CD8-positive, alpha-beta memory T cell (primary cell): ENCODE measurements around the gene PIK3IP1. TPM values are rescaled to one million over a fixed set of nuclear protein-coding genes. Genes with fewer than 3 reads are reported as not detected.
A peak's percentile ranks its signal among the peaks of the same experiment; 100 is the strongest.

Source experiments
- CTCF ChIA-PET: fragments of 350-600 bp; sonication (Branson Sonifier 250); formaldehyde crosslinking; loops from one replicate; lab custom pipeline; 2021; ENCODE audit warnings: antibody characterized with exemption; lab: Charles Lee
- POLR2A ChIA-PET: fragments of 350-600 bp; sonication (Branson Sonifier 250); formaldehyde crosslinking; loops from one replicate; lab custom pipeline; 2021; ENCODE audit warnings: antibody characterized with exemption; lab: Charles Lee
- DNase-seq, 5 donors: peaks; one replicate each; pipeline versions ENCODE4 v3.0.0 to v3.0.0-alpha.2; 2020 to 2022; ENCODE audit warnings: mixed read lengths in 1 of 5
- H3K27ac ChIP-seq: one replicate; pipeline ENCODE4 v1.7.0; 2013; ENCODE audit warnings: low read depth, mild to moderate bottlenecking, low read length, moderate library complexity
- H3K27me3 ChIP-seq: 2 replicates; pipeline ENCODE4 v1.7.0; 2013; ENCODE audit warnings: low read length, mild to moderate bottlenecking; ENCODE audit not compliant: insufficient read depth, poor library complexity, severe bottlenecking
- H3K36me3 ChIP-seq: 2 replicates; pipeline ENCODE4 v1.7.0; 2013; ENCODE audit warnings: mild to moderate bottlenecking, low read length, moderate library complexity; ENCODE audit not compliant: insufficient read depth
- H3K4me1 ChIP-seq: 2 replicates; pipeline ENCODE4 v1.7.0; 2013; ENCODE audit warnings: mild to moderate bottlenecking, low read length, moderate library complexity; ENCODE audit not compliant: insufficient read depth
- H3K4me3 ChIP-seq: 2 replicates; pipeline ENCODE4 v1.7.0; 2013; ENCODE audit warnings: mild to moderate bottlenecking, low read length
- H3K9me3 ChIP-seq: 2 replicates; pipeline ENCODE4 v1.7.0; 2013; ENCODE audit warnings: mild to moderate bottlenecking, low read length
- H3K27ac Mint-ChIP-seq, 8 donors: one replicate each; pipeline ENCODE4 v1.8.0; 2020 to 2021; ENCODE audit warnings: mixed read lengths in 8 of 8, mild to moderate bottlenecking in 6 of 8, inconsistent platforms in 3 of 8, moderate library complexity in 3 of 8
- H3K27me3 Mint-ChIP-seq, 2 donors: one replicate each; pipeline ENCODE4 v1.8.0; 2020 to 2021; ENCODE audit warnings: mixed read lengths in 2 of 2, mild to moderate bottlenecking in 1 of 2, moderate library complexity in 1 of 2
- H3K36me3 Mint-ChIP-seq, 3 donors: one replicate each; pipeline ENCODE4 v1.8.0; 2020 to 2021; ENCODE audit warnings: mixed read lengths in 3 of 3, inconsistent platforms in 1 of 3, mild to moderate bottlenecking in 1 of 3
- H3K4me1 Mint-ChIP-seq, 3 donors: one replicate each; pipeline ENCODE4 v1.8.0; 2020 to 2021; ENCODE audit warnings: mixed read lengths in 3 of 3, inconsistent platforms in 1 of 3, mild to moderate bottlenecking in 1 of 3
- H3K4me3 Mint-ChIP-seq, 7 donors: one replicate each; pipeline ENCODE4 v1.8.0; 2020 to 2021; ENCODE audit warnings: mixed read lengths in 7 of 7, mild to moderate bottlenecking in 6 of 7, moderate library complexity in 4 of 7, inconsistent platforms in 2 of 7
- H3K9me3 Mint-ChIP-seq, 5 donors: one replicate each; pipeline ENCODE4 v1.8.0; 2020 to 2022; ENCODE audit warnings: mixed read lengths in 5 of 5, mild to moderate bottlenecking in 3 of 5, moderate library complexity in 2 of 5, inconsistent platforms in 1 of 5
- polyA plus RNA-seq: library from polyadenylated mRNA; unstranded; fragments of 300-500 nt; fragmentation: Illumina TruSeq; gene quantifications from one replicate; pipeline ENCODE4 v1.2.3, GENCODE V29; 2021
- total RNA-seq, 2 experiments: library from RNA; stranded (reverse); gene quantifications; one replicate each; pipeline ENCODE4 v1.2.3, GENCODE V29; 2021

Gene PIK3IP1
- total and polyA plus RNA-seq, 3 experiments from 2014 or later: 32.2 to 350 (median 35.3) TPM

DNA sequence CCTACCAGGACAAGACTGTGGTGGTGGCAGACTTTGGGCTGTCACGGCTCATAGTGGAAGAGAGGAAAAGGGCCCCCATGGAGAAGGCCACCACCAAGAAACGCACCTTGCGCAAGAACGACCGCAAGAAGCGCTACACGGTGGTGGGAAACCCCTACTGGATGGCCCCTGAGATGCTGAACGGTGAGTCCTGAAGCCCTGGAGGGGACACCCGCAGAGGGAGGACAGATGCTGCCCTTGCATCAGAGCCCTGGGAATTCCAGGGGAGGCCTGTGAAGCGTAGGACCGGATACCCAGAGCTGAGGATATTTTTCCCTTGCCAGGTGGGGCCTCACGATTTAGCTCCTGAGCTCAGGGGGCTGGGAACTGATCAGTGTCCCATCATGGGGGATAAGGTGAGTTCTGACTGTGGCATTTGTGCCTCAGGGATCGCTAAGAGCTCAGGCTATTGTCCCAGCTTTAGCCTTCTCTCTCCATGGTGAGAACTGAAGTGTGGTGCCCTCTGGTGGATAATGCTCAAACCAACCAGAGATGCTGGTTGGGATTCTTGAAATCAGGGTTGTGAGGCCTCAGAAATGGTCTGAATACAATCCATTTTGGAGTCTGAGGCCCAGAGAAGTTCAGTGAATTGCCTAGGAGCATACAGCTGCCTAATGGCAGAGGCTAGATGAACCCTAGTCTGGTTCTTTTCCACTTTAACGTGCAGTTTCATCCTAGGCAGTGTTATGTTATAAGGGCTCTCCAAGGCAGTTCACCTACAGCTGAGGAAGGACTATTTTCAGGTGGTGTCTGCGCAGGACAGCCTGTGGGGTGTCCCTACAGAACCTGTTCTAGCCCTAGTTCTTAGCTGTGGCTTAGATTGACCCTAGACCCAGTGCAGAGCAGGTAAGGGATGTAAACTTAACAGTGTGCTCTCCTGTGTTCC is 19.5 kb downstream of the PIK3IP1 start:
- H3K27ac Mint-ChIP-seq: peak overlapping the region; percentile 55 to 95 (median 80)

DNA sequence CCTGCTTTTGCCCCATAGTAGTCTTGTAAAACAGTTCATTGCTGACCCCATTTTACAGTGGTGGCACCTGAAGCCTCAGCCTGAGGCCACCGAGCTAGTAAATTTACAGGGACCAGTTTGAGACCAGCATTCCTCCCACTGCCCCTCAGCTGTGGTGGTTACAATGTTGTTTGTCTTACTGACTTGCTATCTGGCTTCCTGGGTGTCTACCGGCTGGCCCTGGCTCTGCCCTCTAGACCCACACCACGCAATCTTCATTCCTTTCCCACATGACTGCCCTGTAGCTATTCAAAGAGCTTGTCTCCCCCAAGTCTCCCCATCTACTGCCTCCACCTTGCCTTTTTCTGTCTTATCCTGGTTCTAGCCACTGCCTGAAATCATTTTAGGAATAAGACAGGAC is 20.8 kb downstream of the PIK3IP1 start:
- Mint-ChIP-seq H3K4me1 (peaks cover 34 to 50% (median 35%) of the 10 kb centered on the region in 3 donors), H3K4me3 (peak overlapping the region in 3 of 7 donors; percentile 6 to 64 (median 50)), H3K36me3 (peaks cover 4 to 64% (median 11%) of the 10 kb centered on the region in 3 donors), H3K27ac (peak overlapping the region; percentile 64 to 93 (median 76)), H3K27me3 (no peaks in the 10 kb centered on the region), H3K9me3 (no peaks in the 10 kb centered on the region)
- H3K4me1 ChIP-seq: peaks cover 29% of the 10 kb centered on the region
- H3K27me3 ChIP-seq: no peaks in the 10 kb centered on the region
- POLR2A ChIA-PET: interaction anchor here (0.8 to 5.8 kb wide), 2 partner anchors 15 to 19 kb away, joined by 3 to 30 read pairs; no protein-coding TSS in a partner anchor
- no peak overlapping the region for H3K4me3 ChIP-seq
- no peaks in the 10 kb centered on the region for H3K9me3 ChIP-seq
- CTCF ChIA-PET: interaction anchor here (0.8 to 5.1 kb wide), 12 partner anchors 8 to 163 kb away, joined by 3 to 55 read pairs (median 9); partner anchors contain the start of genes LIMK2, PIK3IP1 and SELENOM
- no peak for DNase-seq
- peaks cover 4% of the 10 kb centered on the region for H3K36me3 ChIP-seq
- no peak overlapping the region for H3K27ac ChIP-seq

More for the DNA sequence above, 19.5 kb downstream of the PIK3IP1 start:
- peaks cover 41 to 61% (median 43%) of the 10 kb centered on the region in 3 donors for H3K4me1 Mint-ChIP-seq
- H3K4me3 ChIP-seq: no peak overlapping the region
- H3K4me3 Mint-ChIP-seq: no peak overlapping the region
- no peaks in the 10 kb centered on the region for H3K27me3 Mint-ChIP-seq
- peaks cover 39% of the 10 kb centered on the region for H3K4me1 ChIP-seq
- peaks cover 4% of the 10 kb centered on the region for H3K36me3 ChIP-seq
- peak in 3 of 5 donors; percentile 38 to 63 (median 57) for DNase-seq
- H3K9me3 Mint-ChIP-seq: no peaks in the 10 kb centered on the region
- ChIA-PET CTCF (interaction anchor here (0.7 to 5.1 kb wide), 26 partner anchors 10 to 389 kb away, joined by 3 to 55 read pairs (median 5); partner anchors contain the start of genes LIMK2, PIK3IP1, SELENOM and SMTN), POLR2A (interaction anchor here (0.6 to 5.8 kb wide), 10 partner anchors 9 to 208 kb away, joined by 3 to 30 read pairs (median 4); partner anchors contain the start of genes LIMK2, PATZ1 and PIK3IP1)
- peaks cover 4 to 58% (median 7%) of the 10 kb centered on the region in 3 donors for H3K36me3 Mint-ChIP-seq
- H3K9me3 ChIP-seq: no peaks in the 10 kb centered on the region
- H3K27ac ChIP-seq: no peak overlapping the region
- no peaks in the 10 kb centered on the region for H3K27me3 ChIP-seq

DNA sequence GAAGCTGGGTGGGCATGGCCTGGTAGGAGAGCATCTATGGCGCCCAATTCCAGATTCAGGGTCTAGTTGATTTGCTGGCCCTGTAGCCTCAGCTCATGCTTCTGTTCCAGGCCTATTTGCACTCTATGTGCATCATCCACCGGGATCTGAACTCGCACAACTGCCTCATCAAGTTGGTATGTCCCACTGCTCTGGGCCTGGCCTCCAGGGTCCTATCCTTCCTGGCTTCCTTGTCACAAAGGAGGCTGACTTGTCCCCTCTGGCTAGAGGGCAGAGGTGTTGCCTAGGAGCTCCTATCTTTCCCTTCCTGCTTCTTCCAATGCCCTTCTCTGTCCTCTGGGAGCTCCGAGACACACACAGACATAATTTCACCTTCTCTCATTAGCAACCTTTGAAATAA is 21.3 kb downstream of the PIK3IP1 start:
- no peaks in the 10 kb centered on the region for H3K27me3 ChIP-seq
- H3K4me1 Mint-ChIP-seq: peaks cover 34 to 50% (median 35%) of the 10 kb centered on the region in 3 donors
- peaks cover 4 to 66% (median 11%) of the 10 kb centered on the region in 3 donors for H3K36me3 Mint-ChIP-seq
- POLR2A ChIA-PET: interaction anchor here (0.8 to 5.8 kb wide), 2 partner anchors 15 to 19 kb away, joined by 3 to 30 read pairs; no protein-coding TSS in a partner anchor
- no peak overlapping the region for H3K4me3 Mint-ChIP-seq
- no peak overlapping the region for H3K4me3 ChIP-seq
- H3K27me3 Mint-ChIP-seq: no peaks in the 10 kb centered on the region
- H3K27ac Mint-ChIP-seq: peak overlapping the region; percentile 64 to 93 (median 76)
- no peaks in the 10 kb centered on the region for H3K9me3 Mint-ChIP-seq
- CTCF ChIA-PET: interaction anchor here (1.5 to 5.1 kb wide), 6 partner anchors 8 to 60 kb away, joined by 4 to 55 read pairs (median 30); partner anchors contain the start of genes LIMK2 and PIK3IP1
- H3K27ac ChIP-seq: no peak overlapping the region
- H3K36me3 ChIP-seq: peaks cover 4% of the 10 kb centered on the region
- DNase-seq: no peak
- no peaks in the 10 kb centered on the region for H3K9me3 ChIP-seq
- H3K4me1 ChIP-seq: peaks cover 28% of the 10 kb centered on the region

DNA sequence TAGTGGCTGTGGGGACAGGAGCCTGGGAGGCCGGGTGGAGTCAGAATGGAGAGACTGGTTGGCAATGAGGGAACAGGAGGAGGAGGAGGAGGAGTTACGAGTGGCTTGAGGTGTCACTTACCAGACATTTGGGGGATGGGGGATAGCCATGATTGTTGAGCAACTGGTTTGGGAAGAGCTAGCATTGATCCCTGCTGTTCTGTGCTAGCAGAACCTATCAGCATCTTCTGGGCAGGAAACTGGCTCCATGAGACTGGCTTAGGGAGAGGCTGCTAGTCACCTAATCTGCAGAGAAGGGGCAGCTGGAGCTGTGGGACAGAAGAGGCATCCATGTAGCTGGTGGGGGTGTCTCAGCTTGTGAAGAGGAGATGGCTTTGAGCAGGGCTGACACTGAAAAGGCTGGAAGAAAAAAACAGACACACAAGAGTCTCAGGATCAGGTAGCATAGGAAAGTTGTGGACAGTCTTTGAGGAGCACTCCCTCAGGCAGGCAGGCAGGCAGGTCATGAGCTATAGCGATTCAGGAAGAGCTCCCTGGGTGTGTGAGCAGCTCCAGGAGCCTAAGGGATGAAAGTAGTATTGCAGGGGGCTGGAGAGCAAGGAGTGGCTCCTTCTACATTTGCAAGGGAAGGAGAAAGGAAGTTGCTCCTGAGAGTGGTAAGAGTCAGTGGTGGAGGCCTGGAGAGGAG is 22.3 kb downstream of the PIK3IP1 start:
- peaks cover 28 to 44% (median 29%) of the 10 kb centered on the region in 3 donors for H3K4me1 Mint-ChIP-seq
- Histone ChIP-seq H3K27me3 (no peaks in the 10 kb centered on the region), H3K4me3 (no peak overlapping the region), H3K4me1 (peaks cover 18% of the 10 kb centered on the region), H3K9me3 (no peaks in the 10 kb centered on the region), H3K27ac (no peak overlapping the region), H3K36me3 (peaks cover 4% of the 10 kb centered on the region)
- H3K4me3 Mint-ChIP-seq: no peak overlapping the region
- ChIA-PET CTCF (interaction anchor here (1.3 to 4.6 kb wide), 6 partner anchors 9 to 59 kb away, joined by 3 to 55 read pairs (median 4); partner anchors contain the start of gene LIMK2), POLR2A (interaction anchor here (0.6 to 5.8 kb wide), 2 partner anchors 20 to 110 kb away, joined by 3 to 30 read pairs; partner anchors contain the start of gene RNF185)
- DNase-seq: no peak
- H3K27ac Mint-ChIP-seq: peak overlapping the region; percentile 13 to 93 (median 74)
- H3K9me3 Mint-ChIP-seq: no peaks in the 10 kb centered on the region
- peaks cover 4 to 67% (median 14%) of the 10 kb centered on the region in 3 donors for H3K36me3 Mint-ChIP-seq
- H3K27me3 Mint-ChIP-seq: no peaks in the 10 kb centered on the region

DNA sequence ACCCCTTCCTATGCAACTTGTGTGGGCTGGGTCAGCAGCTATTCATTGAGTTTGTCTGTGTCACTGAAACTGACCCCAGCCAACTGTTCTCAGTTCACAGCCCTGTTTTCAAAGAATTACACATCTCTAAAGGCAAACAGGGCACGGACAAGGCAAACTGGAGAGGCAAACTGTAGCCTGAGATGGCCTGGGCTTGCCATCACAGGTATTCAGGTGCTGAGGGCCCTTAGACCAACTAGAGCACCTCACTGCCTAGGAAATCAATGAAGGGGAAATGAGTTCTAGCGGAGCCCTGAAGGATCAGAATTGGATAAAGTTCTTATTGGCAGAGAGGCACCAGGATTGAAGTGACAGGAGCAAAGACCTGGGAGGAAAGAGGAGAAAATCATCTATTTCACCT is 24.0 kb downstream of the PIK3IP1 start:
- Histone ChIP-seq H3K9me3 (no peaks in the 10 kb centered on the region), H3K4me1 (peaks cover 10% of the 10 kb centered on the region), H3K27me3 (no peaks in the 10 kb centered on the region), H3K4me3 (no peak overlapping the region), H3K27ac (no peak overlapping the region), H3K36me3 (peaks cover 7% of the 10 kb centered on the region)
- no peaks in the 10 kb centered on the region for H3K9me3 Mint-ChIP-seq
- peaks cover 19 to 35% (median 25%) of the 10 kb centered on the region in 3 donors for H3K4me1 Mint-ChIP-seq
- H3K27me3 Mint-ChIP-seq: no peaks in the 10 kb centered on the region
- DNase-seq: no peak
- ChIA-PET CTCF (no interaction called here), POLR2A (no interaction called here)
- peaks cover 4 to 63% (median 12%) of the 10 kb centered on the region in 3 donors for H3K36me3 Mint-ChIP-seq
- peak overlapping the region in 5 of 8 donors; percentile 23 to 75 (median 61) for H3K27ac Mint-ChIP-seq
- no peak overlapping the region for H3K4me3 Mint-ChIP-seq

DNA sequence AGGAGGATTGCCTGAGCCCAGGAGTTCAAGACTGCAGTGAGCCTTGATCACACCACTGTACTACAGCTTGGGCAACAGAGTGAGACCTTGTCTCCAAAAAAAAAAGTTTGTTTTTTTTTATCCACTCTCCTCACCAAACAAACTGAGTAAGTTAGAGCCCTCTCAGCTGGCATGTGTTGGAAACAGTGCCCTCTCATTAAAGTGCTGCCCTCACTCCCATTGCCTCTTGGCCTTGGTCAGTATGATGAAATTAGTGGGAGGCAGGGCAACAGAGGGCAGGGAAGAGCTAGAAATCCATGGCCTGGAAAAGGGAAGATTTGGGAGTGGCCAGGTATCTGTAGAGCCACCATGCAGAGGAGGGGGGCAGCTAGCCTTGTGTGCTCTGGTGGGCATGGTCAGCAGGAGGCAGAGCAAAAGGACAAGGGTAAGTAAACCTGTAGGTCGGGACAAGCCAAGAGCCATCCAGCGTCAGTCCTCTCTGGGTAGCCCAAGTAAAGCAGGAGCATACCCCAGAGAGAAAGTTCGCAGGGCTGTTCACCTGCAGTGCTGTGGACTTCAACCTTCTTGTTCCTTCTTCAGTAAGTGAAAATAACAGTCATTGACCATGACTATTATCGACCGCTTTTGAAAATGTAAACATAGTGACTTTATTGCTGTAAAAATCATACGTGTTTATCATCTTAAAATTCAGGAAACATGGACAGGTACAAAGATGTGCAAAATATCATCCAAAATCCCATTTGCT is 28.2 kb downstream of the PIK3IP1 start:
- Histone ChIP-seq H3K4me1 (no peaks in the 10 kb centered on the region), H3K9me3 (no peaks in the 10 kb centered on the region), H3K4me3 (no peak overlapping the region), H3K36me3 (peaks cover 24% of the 10 kb centered on the region), H3K27ac (no peak overlapping the region), H3K27me3 (no peaks in the 10 kb centered on the region)
- POLR2A ChIA-PET: no interaction called here
- CTCF ChIA-PET: no interaction called here
- DNase-seq: no peak
- Mint-ChIP-seq H3K36me3 (peaks cover 4 to 80% (median 22%) of the 10 kb centered on the region in 3 donors), H3K9me3 (no peaks in the 10 kb centered on the region), H3K27ac (peak overlapping the region in 2 of 8 donors; percentile 14 to 72), H3K4me3 (no peak overlapping the region), H3K27me3 (no peaks in the 10 kb centered on the region), H3K4me1 (peaks cover 0 to 3% (median 0%) of the 10 kb centered on the region in 3 donors)
